Measurements from ENCODE around the gene MEOX2. TPM values are rescaled to one million over a fixed set of nuclear protein-coding genes. Genes with fewer than 3 reads are reported as not detected.
A peak's percentile ranks its signal among the peaks of the same experiment; 100 is the strongest.

Gene MEOX2
- total RNA-seq, 1 donor from 2014 or later = 8.9 TPM

- Mint-ChIP-seq H3K4me1 (ENCODE audit: low read depth) (peaks cover 22% of the 10 kb centered on the region), H3K4me3 (ENCODE audit: unreplicated experiment) (no peak overlapping the region), H3K36me3 (ENCODE audit: low read depth) (no peaks in the 10 kb centered on the region), H3K27ac (ENCODE audit: unreplicated experiment) (no peak overlapping the region), H3K9me3 (ENCODE audit: low read depth) (no peaks in the 10 kb centered on the region), H3K27me3 (ENCODE audit: low read depth) (no peaks in the 10 kb centered on the region)
- TF ChIP-seq CTCF (IDR thresholded peaks at IDR 0.05) = no peak
- DNase-seq (ENCODE audit: low spot score) = no peak
Measured at GRCh38 chr7:15719311-15719710, 32.8 kb upstream of the MEOX2 start.

- H3K4me3 Mint-ChIP-seq (ENCODE audit: unreplicated experiment) = no peak overlapping the region
- H3K36me3 Mint-ChIP-seq (ENCODE audit: low read depth) = no peaks in the 10 kb centered on the region
- peaks cover 9% of the 10 kb centered on the region for H3K9me3 Mint-ChIP-seq (ENCODE audit: low read depth)
- peaks cover 7% of the 10 kb centered on the region for H3K4me1 Mint-ChIP-seq (ENCODE audit: low read depth)
- peak; percentile 47 for TF ChIP-seq CTCF (IDR thresholded peaks at IDR 0.05)
- no peak for DNase-seq (ENCODE audit: low spot score)
- no peak overlapping the region for H3K27ac Mint-ChIP-seq (ENCODE audit: unreplicated experiment)
- no peaks in the 10 kb centered on the region for H3K27me3 Mint-ChIP-seq (ENCODE audit: low read depth)
Measured at GRCh38 chr7:15715435-15715834, 29.0 kb upstream of the MEOX2 start.

- Mint-ChIP-seq H3K9me3 (ENCODE audit: low read depth) (peaks cover 11% of the 10 kb centered on the region), H3K27ac (ENCODE audit: unreplicated experiment) (no peak overlapping the region), H3K36me3 (ENCODE audit: low read depth) (peaks cover 2% of the 10 kb centered on the region), H3K4me3 (ENCODE audit: unreplicated experiment) (no peak overlapping the region), H3K27me3 (ENCODE audit: low read depth) (no peaks in the 10 kb centered on the region), H3K4me1 (ENCODE audit: low read depth) (no peaks in the 10 kb centered on the region)
- no peak for TF ChIP-seq CTCF (IDR thresholded peaks at IDR 0.05)
- no peak for DNase-seq (ENCODE audit: low spot score)
Measured at GRCh38 chr7:15709978-15710377, 23.5 kb upstream of the MEOX2 start.

GRCh38 chr7:15707570-15707969 is 21.1 kb upstream of the MEOX2 start:
- DNase-seq (ENCODE audit: low spot score) = no peak
- Mint-ChIP-seq H3K4me1 (ENCODE audit: low read depth) (no peaks in the 10 kb centered on the region), H3K4me3 (ENCODE audit: unreplicated experiment) (no peak overlapping the region), H3K9me3 (ENCODE audit: low read depth) (peaks cover 2% of the 10 kb centered on the region), H3K27ac (ENCODE audit: unreplicated experiment) (no peak overlapping the region), H3K36me3 (ENCODE audit: low read depth) (peaks cover 2% of the 10 kb centered on the region), H3K27me3 (ENCODE audit: low read depth) (no peaks in the 10 kb centered on the region)
- no peak for TF ChIP-seq CTCF (IDR thresholded peaks at IDR 0.05)

- DNase-seq (ENCODE audit: low spot score) = no peak
- H3K4me3 Mint-ChIP-seq (ENCODE audit: unreplicated experiment) = no peak overlapping the region
- H3K4me1 Mint-ChIP-seq (ENCODE audit: low read depth) = no peaks in the 10 kb centered on the region
- no peaks in the 10 kb centered on the region for H3K9me3 Mint-ChIP-seq (ENCODE audit: low read depth)
- H3K36me3 Mint-ChIP-seq (ENCODE audit: low read depth) = no peaks in the 10 kb centered on the region
- TF ChIP-seq CTCF (IDR thresholded peaks at IDR 0.05) = no peak
- no peak overlapping the region for H3K27ac Mint-ChIP-seq (ENCODE audit: unreplicated experiment)
- no peaks in the 10 kb centered on the region for H3K27me3 Mint-ChIP-seq (ENCODE audit: low read depth)
Measured at GRCh38 chr7:15703732-15704131, 17.2 kb upstream of the MEOX2 start.

All from chondrocyte (in vitro differentiated cells).